Activated CD8-positive, alpha-beta T cell treated with anti-CD3 and anti-CD28 coated beads, Interleukin-2, amount 10 ng/mL, durations not matched to agents 7 days and 5 days (primary cell): Measurements from ENCODE around the gene KCND3. TPM values are rescaled to one million over a fixed set of nuclear protein-coding genes. Genes with fewer than 3 reads are reported as not detected.

Source experiments
- ATAC-seq: fragments of 150-1000 bp; cut with Tn5 transposase; one replicate; pipeline ENCODE4 v1.10.0; 2021; ENCODE audit warnings: moderate library complexity
- CTCF ChIA-PET: fragments of 350-600 bp; sonication (Branson Sonifier 250); formaldehyde crosslinking; loops from one replicate; lab custom pipeline; 2021; ENCODE audit warnings: antibody characterized with exemption; lab: Charles Lee
- POLR2A ChIA-PET: fragments of 350-600 bp; sonication (Branson Sonifier 250); formaldehyde crosslinking; loops from one replicate; lab custom pipeline; 2021; ENCODE audit warnings: antibody characterized with exemption; lab: Charles Lee
- DNase-seq: peaks from one replicate; pipeline ENCODE4 v3.0.0-alpha.2; 2020
- H3K27ac Mint-ChIP-seq: one replicate; pipeline ENCODE4 v1.8.0; 2021; ENCODE audit warnings: mild to moderate bottlenecking, mixed read lengths
- H3K27me3 Mint-ChIP-seq: one replicate; pipeline ENCODE4 v1.8.0; 2021; ENCODE audit warnings: low read depth, mixed read lengths
- H3K36me3 Mint-ChIP-seq: one replicate; pipeline ENCODE4 v1.8.0; 2021; ENCODE audit warnings: low read depth, mixed read lengths
- H3K4me1 Mint-ChIP-seq: one replicate; pipeline ENCODE4 v1.8.0; 2021; ENCODE audit warnings: low read depth, mixed read lengths
- H3K4me3 Mint-ChIP-seq: one replicate; pipeline ENCODE4 v1.8.0; 2021; ENCODE audit warnings: mild to moderate bottlenecking, mixed read lengths
- H3K9me3 Mint-ChIP-seq: one replicate; pipeline ENCODE4 v1.8.0; 2022; ENCODE audit warnings: mixed read lengths; ENCODE audit not compliant: insufficient read depth
- total RNA-seq, 2 experiments: library from RNA; stranded (reverse); gene quantifications; one replicate each; pipeline ENCODE4 v1.2.3, GENCODE V29; 2021

KCND3 gene
- total RNA-seq, 2 experiments from 2014 or later: not detected

DNA sequence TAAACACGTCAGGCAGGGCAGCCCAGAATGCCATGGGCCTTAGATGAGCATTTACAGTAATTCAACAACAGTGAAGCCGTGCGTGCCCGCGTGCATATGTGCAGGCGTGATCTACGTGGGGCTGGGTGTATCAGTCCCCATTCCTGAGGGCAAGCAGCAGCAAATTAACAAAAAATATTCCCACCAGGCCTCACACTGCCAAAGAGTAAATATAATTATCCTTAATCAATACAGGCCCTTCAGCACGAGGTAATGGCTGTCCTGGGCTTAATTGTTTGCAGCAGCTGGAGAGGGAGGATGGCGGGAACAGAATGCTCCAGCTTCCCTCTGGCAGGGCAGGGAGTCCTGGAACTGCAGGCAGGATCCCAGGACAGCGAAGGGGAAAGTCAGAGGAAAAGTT lies 142.0 kb downstream of the KCND3 start:
- no peak overlapping the region for H3K4me3 Mint-ChIP-seq
- DNase-seq (no peak), ATAC-seq (no peak)
- no peak overlapping the region for H3K27ac Mint-ChIP-seq
- CTCF ChIA-PET: no interaction called here
- H3K4me1 Mint-ChIP-seq: no peaks in the 10 kb centered on the region
- H3K9me3 Mint-ChIP-seq: no peaks in the 10 kb centered on the region
- no peaks in the 10 kb centered on the region for H3K36me3 Mint-ChIP-seq
- H3K27me3 Mint-ChIP-seq: peaks cover 7% of the 10 kb centered on the region
- POLR2A ChIA-PET: no interaction called here

DNA sequence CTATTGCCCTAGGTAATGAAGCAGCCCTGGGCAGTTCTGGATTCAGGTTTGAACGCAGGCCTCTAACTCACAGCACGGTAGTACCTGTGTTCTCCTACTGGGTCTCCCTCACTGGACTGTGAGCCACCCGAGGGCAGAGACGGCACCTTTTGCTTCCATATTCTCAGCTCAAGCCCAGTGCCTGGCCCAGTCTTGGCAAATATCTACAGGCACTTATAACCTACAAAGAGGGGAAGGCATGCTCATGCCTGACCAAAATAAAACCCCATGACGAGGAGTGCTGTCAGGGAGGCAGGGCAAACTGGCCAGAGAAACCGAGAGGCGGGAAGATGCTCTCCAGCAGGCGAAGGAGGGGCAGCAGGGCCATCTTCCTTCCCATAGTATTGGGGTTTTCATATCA lies 142.6 kb downstream of the KCND3 start:
- Mint-ChIP-seq H3K9me3 (no peaks in the 10 kb centered on the region), H3K4me1 (no peaks in the 10 kb centered on the region), H3K4me3 (no peak overlapping the region), H3K27me3 (peaks cover 7% of the 10 kb centered on the region), H3K27ac (no peak overlapping the region), H3K36me3 (no peaks in the 10 kb centered on the region)
- DNase-seq (no peak), ATAC-seq (no peak)
- ChIA-PET CTCF (no interaction called here), POLR2A (no interaction called here)

DNA sequence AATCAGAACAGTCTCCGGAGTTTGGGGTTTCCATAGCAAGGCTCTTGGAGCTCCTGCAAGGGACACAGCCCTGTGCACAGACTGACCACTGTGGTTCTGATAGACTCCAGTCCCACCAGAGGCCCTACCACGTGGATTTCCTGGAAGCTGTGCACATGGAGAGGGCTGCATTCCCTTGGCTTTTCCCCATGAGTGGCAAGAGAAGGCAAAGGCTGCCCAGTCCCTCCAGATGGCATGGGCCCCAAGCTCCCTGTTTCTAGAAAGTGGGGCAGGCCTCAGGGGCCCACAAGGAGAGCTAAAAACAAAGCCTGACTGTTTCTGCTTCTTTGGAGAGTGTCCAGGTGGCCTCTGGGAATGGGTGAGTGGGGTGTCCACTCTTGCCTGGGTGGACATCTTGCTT lies 146.3 kb downstream of the KCND3 start:
- ChIA-PET POLR2A (no interaction called here), CTCF (no interaction called here)
- DNase-seq (no peak), ATAC-seq (no peak)
- Mint-ChIP-seq H3K9me3 (no peaks in the 10 kb centered on the region), H3K36me3 (no peaks in the 10 kb centered on the region), H3K4me1 (no peaks in the 10 kb centered on the region), H3K27me3 (no peaks in the 10 kb centered on the region), H3K27ac (no peak overlapping the region), H3K4me3 (no peak overlapping the region)

DNA sequence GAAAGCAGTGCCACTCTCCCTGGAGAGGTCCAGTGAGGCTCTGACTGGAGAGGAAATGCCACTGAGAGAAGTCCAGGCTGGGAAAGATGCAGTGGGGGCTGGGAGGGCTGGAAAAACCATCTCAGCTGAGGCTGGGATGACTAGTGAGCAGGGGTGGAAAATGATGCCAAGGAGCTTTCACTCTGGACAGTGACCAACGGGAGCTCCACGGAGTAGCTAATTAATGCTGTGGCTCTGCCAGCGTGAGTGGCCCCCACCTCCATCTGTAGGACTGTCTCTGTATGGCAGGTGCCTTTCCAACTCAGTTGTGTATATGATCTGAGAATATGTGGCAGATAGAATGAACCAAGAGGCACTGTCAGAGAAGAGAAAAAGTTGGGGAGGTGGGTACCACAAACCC lies 147.1 kb downstream of the KCND3 start:
- CTCF ChIA-PET: no interaction called here
- H3K4me1 Mint-ChIP-seq: no peaks in the 10 kb centered on the region
- POLR2A ChIA-PET: no interaction called here

DNA sequence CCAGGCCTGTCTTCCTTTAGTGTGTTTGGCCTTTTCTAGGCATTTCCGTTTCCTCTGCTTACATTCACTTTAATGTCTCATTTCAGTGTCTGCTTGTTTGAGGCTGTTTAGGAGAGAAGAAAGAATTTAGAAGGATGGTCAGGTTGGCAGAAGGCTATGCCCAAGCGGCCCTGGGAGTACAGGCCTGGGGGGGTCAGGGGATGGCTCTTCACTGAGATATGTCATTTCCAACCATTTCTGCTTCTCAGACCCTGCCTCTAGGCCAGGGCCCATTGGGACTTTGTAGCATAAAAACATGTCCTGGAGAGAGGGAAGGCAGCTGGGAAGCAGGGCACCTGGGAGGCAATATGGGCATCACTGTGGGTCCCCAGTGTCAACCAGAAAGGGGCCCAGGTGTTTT lies 147.7 kb downstream of the KCND3 start:
- ChIA-PET POLR2A (no interaction called here), CTCF (no interaction called here)
- H3K4me1 Mint-ChIP-seq: no peaks in the 10 kb centered on the region
- no peak for ATAC-seq
- H3K27ac Mint-ChIP-seq: no peak overlapping the region
- no peaks in the 10 kb centered on the region for H3K9me3 Mint-ChIP-seq
- H3K27me3 Mint-ChIP-seq: no peaks in the 10 kb centered on the region
- no peak for DNase-seq
- H3K4me3 Mint-ChIP-seq: no peak overlapping the region
- H3K36me3 Mint-ChIP-seq: no peaks in the 10 kb centered on the region

More for the DNA sequence above, 147.1 kb downstream of the KCND3 start:
- Mint-ChIP-seq H3K27me3 (no peaks in the 10 kb centered on the region), H3K36me3 (no peaks in the 10 kb centered on the region), H3K9me3 (no peaks in the 10 kb centered on the region), H3K27ac (no peak overlapping the region), H3K4me3 (no peak overlapping the region)
- DNase-seq (no peak), ATAC-seq (no peak)

DNA sequence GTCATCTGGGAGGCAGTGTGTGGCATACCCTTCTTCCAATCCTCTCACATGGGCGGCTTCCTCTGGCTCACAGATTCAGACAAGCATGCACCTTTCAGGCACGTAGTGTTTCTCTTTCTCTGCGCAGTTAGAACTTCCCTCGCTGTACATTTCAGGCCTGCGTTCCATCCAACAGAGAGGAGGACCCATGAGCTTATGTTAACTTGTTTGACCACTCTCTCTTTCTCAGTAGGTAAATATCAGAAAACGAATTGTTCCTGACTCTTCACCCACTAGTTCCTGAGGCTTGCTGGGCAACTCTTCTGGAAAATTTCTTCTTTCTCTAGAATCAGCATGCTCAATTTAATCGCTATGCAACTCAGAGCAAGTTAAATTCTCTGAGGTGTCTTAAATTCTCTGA lies 148.3 kb downstream of the KCND3 start:
- CTCF ChIA-PET: no interaction called here
- Mint-ChIP-seq H3K36me3 (no peaks in the 10 kb centered on the region), H3K27me3 (no peaks in the 10 kb centered on the region), H3K4me1 (no peaks in the 10 kb centered on the region), H3K9me3 (no peaks in the 10 kb centered on the region), H3K27ac (no peak overlapping the region), H3K4me3 (no peak overlapping the region)
- ATAC-seq: no peak
- POLR2A ChIA-PET: no interaction called here
- DNase-seq: no peak

DNA sequence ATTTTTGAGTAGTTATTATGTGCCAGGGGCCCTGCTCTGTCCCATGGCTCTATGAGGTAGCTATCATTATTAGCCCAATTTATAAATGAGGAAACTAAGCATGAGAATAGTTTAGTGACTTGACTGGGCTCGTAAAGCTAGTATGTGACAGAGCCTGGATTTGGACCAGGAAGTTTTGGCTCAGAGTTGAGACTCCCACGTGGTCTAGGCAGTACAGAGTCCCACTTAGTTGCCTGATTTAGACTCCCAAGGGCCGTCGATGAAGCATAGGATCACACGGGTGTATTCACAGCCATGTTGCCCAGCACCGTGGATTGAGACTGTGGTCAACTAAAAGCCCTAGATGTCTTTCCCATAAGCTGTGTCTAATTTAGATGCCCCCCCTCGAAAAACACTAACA lies 152.1 kb downstream of the KCND3 start:
- Mint-ChIP-seq H3K27ac (no peak overlapping the region), H3K36me3 (no peaks in the 10 kb centered on the region), H3K9me3 (no peaks in the 10 kb centered on the region), H3K4me1 (no peaks in the 10 kb centered on the region), H3K4me3 (no peak overlapping the region), H3K27me3 (no peaks in the 10 kb centered on the region)
- DNase-seq (no peak), ATAC-seq (no peak)
- ChIA-PET POLR2A (no interaction called here), CTCF (no interaction called here)

DNA sequence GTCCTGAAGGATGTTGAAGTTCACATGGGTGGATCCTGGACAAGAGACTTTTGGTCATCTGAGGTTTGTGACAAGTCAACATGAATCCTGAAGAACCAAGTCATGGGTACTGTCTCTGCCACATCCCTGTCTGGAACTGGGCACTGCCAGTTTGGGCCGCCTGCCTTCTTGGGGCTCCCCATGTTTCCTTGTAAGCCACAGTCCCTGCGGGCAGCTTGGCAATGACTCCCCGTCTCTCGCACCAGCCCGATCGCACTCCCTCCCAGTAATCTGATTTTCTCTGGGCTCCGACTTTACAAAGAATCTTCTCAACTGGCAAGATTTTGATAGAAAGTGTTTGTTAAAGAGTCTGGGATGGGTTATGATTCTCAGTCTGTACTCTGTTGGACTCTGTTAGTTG lies 153.4 kb downstream of the KCND3 start:
- ATAC-seq: no peak
- no peak overlapping the region for H3K27ac Mint-ChIP-seq
- H3K9me3 Mint-ChIP-seq: no peaks in the 10 kb centered on the region
- ChIA-PET POLR2A (no interaction called here), CTCF (no interaction called here)
- H3K27me3 Mint-ChIP-seq: no peaks in the 10 kb centered on the region
- H3K4me1 Mint-ChIP-seq: no peaks in the 10 kb centered on the region
- H3K36me3 Mint-ChIP-seq: no peaks in the 10 kb centered on the region
- H3K4me3 Mint-ChIP-seq: no peak overlapping the region
- DNase-seq: no peak

DNA sequence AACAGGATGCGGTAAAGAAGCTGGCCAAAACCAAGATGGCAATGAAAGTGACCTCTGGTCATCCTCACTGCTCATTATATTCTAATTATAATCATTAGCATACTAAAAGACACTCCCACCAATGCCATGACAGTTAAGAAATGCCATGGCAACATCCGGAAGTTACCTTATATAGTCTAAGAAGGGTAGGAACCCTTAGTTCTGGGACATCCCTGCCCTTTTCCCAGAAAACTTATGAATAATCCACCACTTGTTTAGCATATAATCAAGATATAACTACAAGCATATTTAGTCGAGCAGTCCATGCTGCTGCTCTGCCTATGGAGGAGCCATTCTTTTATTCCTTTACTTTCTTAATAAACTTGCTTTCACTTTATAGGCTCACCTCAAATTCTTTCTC lies 154.0 kb downstream of the KCND3 start:
- ChIA-PET CTCF (no interaction called here), POLR2A (no interaction called here)
- no peaks in the 10 kb centered on the region for H3K4me1 Mint-ChIP-seq
- ATAC-seq (no peak), DNase-seq (no peak)
- H3K27ac Mint-ChIP-seq: no peak overlapping the region
- H3K27me3 Mint-ChIP-seq: no peaks in the 10 kb centered on the region
- no peaks in the 10 kb centered on the region for H3K36me3 Mint-ChIP-seq
- H3K4me3 Mint-ChIP-seq: no peak overlapping the region
- no peaks in the 10 kb centered on the region for H3K9me3 Mint-ChIP-seq

DNA sequence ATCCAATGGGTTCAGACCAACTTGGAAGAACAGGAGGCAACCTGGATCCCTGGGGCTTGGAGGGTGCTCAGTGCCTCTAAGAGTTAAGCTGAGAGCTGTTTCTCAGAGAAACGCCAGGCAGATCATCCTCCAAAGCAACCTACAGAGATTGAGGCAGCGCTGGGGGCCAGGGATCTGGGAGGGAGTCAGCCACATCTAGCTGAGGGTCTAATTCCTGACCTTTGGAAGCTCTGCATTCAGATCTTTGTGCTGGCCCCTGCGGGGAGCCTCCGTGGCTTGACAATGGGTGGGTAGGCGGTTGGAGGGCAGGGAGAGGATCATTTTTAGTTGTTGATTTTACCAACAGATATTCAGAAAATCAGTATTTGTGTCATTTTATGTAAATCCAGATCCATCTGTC lies 154.5 kb downstream of the KCND3 start:
- no peak for ATAC-seq
- Mint-ChIP-seq H3K9me3 (no peaks in the 10 kb centered on the region), H3K36me3 (no peaks in the 10 kb centered on the region), H3K4me1 (no peaks in the 10 kb centered on the region), H3K27me3 (no peaks in the 10 kb centered on the region), H3K4me3 (no peak overlapping the region), H3K27ac (no peak overlapping the region)
- no peak for DNase-seq
- ChIA-PET CTCF (no interaction called here), POLR2A (no interaction called here)

DNA sequence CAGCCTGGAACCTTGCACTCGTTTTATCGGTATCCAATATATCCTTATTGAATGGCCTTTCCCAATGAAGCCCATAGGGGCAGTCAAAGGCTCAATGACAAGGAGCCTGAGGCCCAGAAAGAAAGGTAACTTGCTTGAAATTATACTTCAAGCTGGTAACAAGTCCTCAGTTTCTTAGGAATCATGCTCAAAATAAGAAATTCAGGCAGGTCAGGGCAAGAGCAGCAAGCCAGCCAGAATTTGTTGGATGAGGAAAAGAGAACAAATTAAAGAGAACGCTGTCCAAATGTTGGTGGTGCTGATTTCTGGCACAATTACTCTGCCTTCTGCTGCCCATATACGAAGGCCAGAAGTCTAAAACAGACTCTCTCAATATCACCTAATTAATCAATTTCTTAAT lies 156.1 kb downstream of the KCND3 start:
- H3K4me3 Mint-ChIP-seq: no peak overlapping the region
- ChIA-PET POLR2A (no interaction called here), CTCF (no interaction called here)
- DNase-seq: no peak
- peaks cover 4% of the 10 kb centered on the region for H3K27me3 Mint-ChIP-seq
- H3K9me3 Mint-ChIP-seq: no peaks in the 10 kb centered on the region
- ATAC-seq: no peak
- H3K27ac Mint-ChIP-seq: no peak overlapping the region
- no peaks in the 10 kb centered on the region for H3K4me1 Mint-ChIP-seq
- no peaks in the 10 kb centered on the region for H3K36me3 Mint-ChIP-seq

DNA sequence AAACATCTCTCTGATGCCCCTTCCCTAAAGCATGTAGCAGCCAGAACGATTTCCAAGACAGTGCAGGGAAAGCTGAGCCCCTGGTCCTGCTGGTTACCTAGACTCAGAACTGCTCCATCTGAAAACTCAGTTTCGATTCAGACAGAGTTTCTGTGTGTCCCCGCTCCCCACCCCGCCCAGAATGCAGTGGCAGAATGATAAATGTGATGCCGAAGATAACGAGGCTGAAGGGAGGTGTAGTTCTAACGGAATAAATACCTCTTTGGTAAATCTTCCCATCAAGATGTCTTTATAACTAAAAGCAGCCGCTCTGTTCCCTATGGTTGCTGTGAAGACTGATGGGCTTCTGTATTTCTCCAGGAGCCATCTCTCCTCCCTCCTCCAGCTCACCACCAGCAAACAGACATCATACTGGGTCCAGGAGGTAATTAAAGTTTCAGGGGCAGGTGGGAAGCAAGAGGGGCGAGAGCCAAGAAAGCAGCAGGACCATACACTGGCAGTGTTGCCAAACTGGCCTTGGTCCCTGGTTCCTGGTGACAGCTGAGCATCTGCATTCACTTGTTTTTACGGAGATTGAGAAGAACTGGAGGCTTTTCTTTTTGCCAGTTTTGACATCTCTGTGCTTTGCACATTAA lies 156.8 kb downstream of the KCND3 start:
- POLR2A ChIA-PET: no interaction called here
- Mint-ChIP-seq H3K9me3 (no peaks in the 10 kb centered on the region), H3K27me3 (peaks cover 4% of the 10 kb centered on the region), H3K36me3 (no peaks in the 10 kb centered on the region), H3K4me3 (no peak overlapping the region), H3K4me1 (no peaks in the 10 kb centered on the region), H3K27ac (no peak overlapping the region)
- CTCF ChIA-PET: no interaction called here
- DNase-seq (no peak), ATAC-seq (no peak)

DNA sequence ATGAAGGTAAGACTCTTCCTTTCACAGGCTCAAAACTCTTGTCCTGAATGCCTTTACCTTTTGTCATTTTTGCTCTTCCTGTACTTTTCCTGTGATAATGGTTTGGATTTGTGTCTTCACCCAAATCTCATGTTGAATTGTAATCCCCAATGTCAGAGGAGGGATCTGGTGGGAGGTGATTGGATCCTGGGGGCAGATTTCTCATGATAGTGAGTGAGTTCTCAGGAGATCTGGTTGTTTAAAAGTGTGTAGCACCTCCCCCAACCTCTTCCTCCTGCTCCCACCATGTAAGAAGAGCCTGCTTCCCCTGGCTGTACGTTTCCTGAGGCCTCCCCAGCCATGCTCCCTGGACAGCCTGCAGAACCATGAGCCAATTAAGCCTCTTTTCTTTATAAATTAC lies 158.3 kb downstream of the KCND3 start:
- Mint-ChIP-seq H3K4me1 (no peaks in the 10 kb centered on the region), H3K9me3 (no peaks in the 10 kb centered on the region), H3K27ac (no peak overlapping the region), H3K4me3 (no peak overlapping the region), H3K27me3 (peaks cover 4% of the 10 kb centered on the region), H3K36me3 (no peaks in the 10 kb centered on the region)
- CTCF ChIA-PET: no interaction called here
- ATAC-seq: no peak
- POLR2A ChIA-PET: no interaction called here
- no peak for DNase-seq
